T-helper 2 cell treated with Interferon-gamma antibody and Interleukin-4, amounts not matched to agents 5 μg/mL and 100 μg/mL, for 36 hours (primary cell): ENCODE results near the gene FAM89A.

Source experiments
- DNase-seq: peaks from one replicate; pipeline ENCODE4 v3.0.0; 2021; ENCODE audit warnings: low spot score
- H3K27ac Mint-ChIP-seq: one replicate; pipeline ENCODE4 v1.8.0; 2021; ENCODE audit warnings: mild to moderate bottlenecking, mixed read lengths
- H3K27me3 Mint-ChIP-seq: one replicate; pipeline ENCODE4 v1.8.0; 2021; ENCODE audit warnings: low read depth, mixed read lengths
- H3K36me3 Mint-ChIP-seq: one replicate; pipeline ENCODE4 v1.8.0; 2021; ENCODE audit warnings: low read depth, mixed read lengths
- H3K4me1 Mint-ChIP-seq: one replicate; pipeline ENCODE4 v1.8.0; 2021; ENCODE audit warnings: low read depth, mixed read lengths
- H3K4me3 Mint-ChIP-seq: one replicate; pipeline ENCODE4 v1.8.0; 2022; ENCODE audit warnings: mild to moderate bottlenecking, moderate library complexity, mixed read lengths
- H3K9me3 Mint-ChIP-seq: one replicate; pipeline ENCODE4 v1.8.0; 2021; ENCODE audit warnings: mixed read lengths

The FAM89A gene

DNA sequence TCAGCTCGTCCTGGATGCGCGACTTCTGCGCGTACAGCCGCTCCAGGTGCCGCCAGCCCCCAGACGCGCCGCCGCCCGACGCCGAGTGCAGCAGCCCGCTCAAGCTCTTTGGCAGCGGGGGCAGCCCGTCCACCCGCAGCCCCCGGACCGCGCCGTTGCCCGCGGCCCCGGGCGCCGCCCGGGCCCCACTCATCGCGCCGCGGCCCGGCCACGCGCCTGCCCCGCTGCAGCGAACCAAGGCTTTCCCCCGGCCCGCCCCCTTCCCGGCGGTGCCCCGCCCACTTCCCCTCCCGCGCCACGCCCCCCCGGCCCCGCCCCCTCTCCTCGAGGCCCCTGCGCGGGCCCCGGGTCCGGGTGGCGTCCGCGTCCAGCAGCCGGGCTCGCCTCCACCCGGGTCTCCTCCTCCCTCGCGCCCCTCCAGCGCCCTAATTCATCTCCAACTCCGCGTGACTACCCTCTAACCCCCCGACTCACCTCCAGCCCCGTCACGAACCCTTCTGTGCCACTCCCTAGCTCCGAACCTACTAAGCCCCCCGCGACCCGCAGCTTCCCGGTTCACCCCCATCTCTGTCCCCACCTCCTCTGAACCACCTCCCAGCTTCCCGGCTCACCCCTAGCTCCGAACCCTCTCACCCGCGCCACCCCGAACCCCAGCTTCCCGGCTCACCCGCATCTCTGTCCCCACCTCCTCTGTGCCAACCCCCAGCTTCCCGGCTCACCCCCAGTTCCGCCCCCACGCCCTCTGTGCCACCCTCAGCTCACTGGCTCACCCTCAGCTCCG, at the start of gene FAM89A:
TSS of gene FAM89A (minus strand) at position 236 of the 781 bp plus-strand sequence. CDS start at position 193, 43 bp downstream.
- DNase-seq, result peak; percentile 59
- Mint-ChIP-seq H3K9me3 (peaks cover 3% of the 10 kb centered on the region), H3K36me3 (no peaks in the 10 kb centered on the region), H3K4me1 (peaks cover 28% of the 10 kb centered on the region), H3K27ac (no peak within 1 kb of the TSS), H3K4me3 (peak within 1 kb of the TSS; percentile 70), H3K27me3 (peaks cover 25% of the 10 kb centered on the region)

DNA sequence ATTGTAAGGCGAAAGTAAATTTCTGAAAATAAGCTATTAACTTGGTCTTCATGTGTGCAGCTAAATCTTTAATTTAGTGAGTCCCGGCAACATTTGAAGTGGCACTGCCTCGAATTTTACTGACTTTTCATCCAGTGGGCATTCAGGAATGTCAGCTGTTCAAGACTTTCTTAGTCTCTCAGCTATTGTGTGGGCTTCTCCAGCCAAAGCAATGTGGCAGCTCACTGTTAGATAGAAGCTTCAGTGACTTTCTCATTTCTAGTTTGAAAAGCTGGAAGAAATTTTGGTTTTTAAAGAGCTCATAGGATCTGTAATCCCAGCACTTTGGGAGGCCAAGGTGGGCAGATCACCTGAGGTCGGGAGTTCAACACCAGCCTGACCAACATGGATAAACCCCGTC, 44.3 kb upstream of the FAM89A start:
- no peak for DNase-seq
- Mint-ChIP-seq H3K27ac (no peak overlapping the region), H3K27me3 (no peaks in the 10 kb centered on the region)

DNA sequence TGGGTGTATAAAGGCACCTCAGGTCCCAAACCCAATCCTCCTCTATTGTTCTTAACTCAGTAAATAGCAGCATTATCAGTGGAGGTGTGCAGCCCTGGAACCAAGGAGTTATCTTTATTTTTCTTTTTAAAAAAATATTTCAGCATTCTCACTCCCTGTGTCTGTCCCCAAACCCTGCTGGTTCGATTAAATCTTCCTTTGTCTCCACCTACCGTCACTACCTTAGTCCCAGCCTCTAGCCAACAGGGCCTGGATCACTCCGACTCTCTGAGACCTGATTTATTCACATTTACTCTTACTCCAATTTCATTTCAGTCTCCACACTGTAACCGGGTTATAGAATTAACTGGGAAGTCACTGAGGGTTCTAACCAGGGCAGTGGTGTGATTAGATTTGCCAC, 39.1 kb upstream of the FAM89A start:
- no peak overlapping the region for H3K4me3 Mint-ChIP-seq
- no peak overlapping the region for H3K27ac Mint-ChIP-seq
- H3K36me3 Mint-ChIP-seq, result no peaks in the 10 kb centered on the region
- H3K4me1 Mint-ChIP-seq, result no peaks in the 10 kb centered on the region
- peaks cover 7% of the 10 kb centered on the region for H3K27me3 Mint-ChIP-seq
- no peaks in the 10 kb centered on the region for H3K9me3 Mint-ChIP-seq
- no peak for DNase-seq

More for the DNA sequence above, 44.3 kb upstream of the FAM89A start:
- H3K36me3 Mint-ChIP-seq, result no peaks in the 10 kb centered on the region
- H3K9me3 Mint-ChIP-seq, result no peaks in the 10 kb centered on the region
- no peak overlapping the region for H3K4me3 Mint-ChIP-seq
- peaks cover 8% of the 10 kb centered on the region for H3K4me1 Mint-ChIP-seq

DNA sequence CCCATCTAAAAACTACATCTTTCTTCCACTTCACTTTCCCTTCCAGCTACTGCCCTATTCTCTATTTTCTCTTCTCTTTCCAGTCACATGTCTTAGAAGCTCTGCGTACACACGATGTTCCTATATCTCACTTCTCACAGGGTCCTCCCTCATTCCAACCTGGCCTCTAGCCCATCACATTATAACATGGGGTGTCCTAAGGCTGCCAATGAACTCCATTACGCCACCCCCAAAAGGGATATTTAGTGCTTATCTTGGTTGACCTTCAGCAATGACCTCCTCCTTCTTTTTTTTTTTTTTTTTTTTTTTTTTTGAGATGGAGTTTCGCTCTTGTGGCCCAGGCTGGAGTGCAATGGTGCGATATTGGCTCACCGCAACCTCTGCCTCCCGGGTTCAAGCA, 38.2 kb upstream of the FAM89A start:
- H3K4me1 Mint-ChIP-seq, result no peaks in the 10 kb centered on the region
- H3K9me3 Mint-ChIP-seq, result no peaks in the 10 kb centered on the region
- no peaks in the 10 kb centered on the region for H3K36me3 Mint-ChIP-seq
- no peak for DNase-seq
- H3K27me3 Mint-ChIP-seq, result peaks cover 7% of the 10 kb centered on the region
- H3K4me3 Mint-ChIP-seq, result no peak overlapping the region
- H3K27ac Mint-ChIP-seq, result no peak overlapping the region

DNA sequence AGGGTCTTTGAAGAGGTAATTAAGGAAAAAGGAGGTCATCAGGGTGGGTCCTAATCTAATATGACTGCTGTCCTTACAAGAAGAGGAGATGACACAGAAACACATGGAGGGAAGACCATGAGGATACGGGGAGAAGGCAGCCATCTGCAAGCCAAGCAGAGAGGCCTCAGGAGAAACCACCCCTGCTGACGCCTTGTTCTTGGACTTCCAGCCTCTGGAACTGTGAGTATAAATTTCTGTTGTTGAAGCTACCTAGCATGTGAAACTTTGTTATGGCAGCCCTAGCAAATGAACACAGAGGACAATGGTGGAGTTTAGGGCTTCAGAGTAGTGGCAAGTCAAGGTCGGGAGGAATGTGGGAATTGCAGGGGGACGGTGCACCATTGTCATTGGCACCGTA, 36.7 kb upstream of the FAM89A start:
- H3K9me3 Mint-ChIP-seq, result no peaks in the 10 kb centered on the region
- no peak overlapping the region for H3K4me3 Mint-ChIP-seq
- no peak overlapping the region for H3K27ac Mint-ChIP-seq

DNA sequence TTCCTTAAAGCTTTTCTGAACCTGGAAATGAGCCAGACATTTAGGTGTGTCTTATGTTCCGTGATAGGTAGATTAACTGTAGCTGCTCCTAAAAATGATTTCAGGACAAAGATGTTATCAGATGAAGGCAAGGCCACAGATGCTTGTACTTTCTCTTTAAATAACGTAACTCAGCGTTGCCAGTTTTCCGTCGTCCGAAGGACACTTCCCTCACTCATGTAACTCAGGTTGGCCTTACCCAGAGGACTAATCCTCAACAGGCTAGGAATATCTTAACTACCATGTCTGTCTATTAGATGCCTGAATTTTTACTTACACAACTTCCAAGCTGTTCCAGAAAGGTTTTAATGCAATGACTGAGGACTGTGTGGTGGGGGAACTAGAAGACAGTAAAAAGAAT, 35.4 kb upstream of the FAM89A start:
- Mint-ChIP-seq H3K36me3 (no peaks in the 10 kb centered on the region), H3K4me1 (no peaks in the 10 kb centered on the region), H3K27me3 (peaks cover 7% of the 10 kb centered on the region)

More for the DNA sequence above, 36.7 kb upstream of the FAM89A start:
- no peak for DNase-seq
- Mint-ChIP-seq H3K36me3 (no peaks in the 10 kb centered on the region), H3K4me1 (no peaks in the 10 kb centered on the region), H3K27me3 (peaks cover 7% of the 10 kb centered on the region)

DNA sequence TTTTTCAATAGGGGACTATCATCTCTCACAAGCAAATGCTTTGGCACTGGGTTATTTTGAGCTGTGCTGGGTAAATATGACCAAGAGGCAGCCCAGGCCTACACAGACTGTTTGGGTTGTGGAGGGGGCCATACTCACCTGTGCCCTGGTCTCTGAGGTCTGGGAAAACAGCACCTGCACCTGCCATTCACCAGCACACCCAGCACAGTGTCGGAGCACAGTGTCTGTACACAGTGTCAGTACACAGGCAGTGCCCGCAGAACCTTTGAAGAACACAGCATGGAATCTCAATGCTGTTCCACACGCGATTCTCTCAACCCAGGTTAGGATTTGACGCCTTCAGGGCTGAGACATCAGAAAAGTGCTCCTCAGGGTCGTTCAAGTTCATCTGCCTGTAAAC, 35.0 kb upstream of the FAM89A start:
- Mint-ChIP-seq H3K4me1 (no peaks in the 10 kb centered on the region), H3K27me3 (peaks cover 7% of the 10 kb centered on the region), H3K4me3 (no peak overlapping the region), H3K27ac (no peak overlapping the region), H3K36me3 (no peaks in the 10 kb centered on the region), H3K9me3 (no peaks in the 10 kb centered on the region)
- no peak for DNase-seq

More for the DNA sequence above, 35.4 kb upstream of the FAM89A start:
- Mint-ChIP-seq H3K9me3 (no peaks in the 10 kb centered on the region), H3K4me3 (no peak overlapping the region), H3K27ac (no peak overlapping the region)
- no peak for DNase-seq

DNA sequence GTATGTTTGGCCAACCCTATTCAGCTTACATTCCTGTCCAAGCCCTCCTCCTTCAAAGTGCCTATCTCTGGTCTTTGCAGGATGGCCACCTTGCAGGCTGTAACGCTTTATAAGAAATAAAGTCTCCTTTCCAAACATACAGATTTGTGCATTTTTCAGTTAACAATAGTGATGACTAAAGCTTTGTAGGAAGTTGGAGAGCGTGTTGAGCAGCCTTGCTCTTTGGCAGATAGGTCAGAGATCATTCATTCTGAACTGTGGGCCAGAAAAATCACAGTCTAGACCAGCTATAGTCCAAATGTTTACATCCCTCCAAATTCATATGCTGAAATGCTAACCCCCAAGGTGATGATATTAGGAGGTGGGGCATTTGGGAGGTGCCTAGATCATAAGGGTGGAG, 34.0 kb upstream of the FAM89A start:
- H3K4me1 Mint-ChIP-seq, result no peaks in the 10 kb centered on the region
- H3K9me3 Mint-ChIP-seq, result no peaks in the 10 kb centered on the region
- peaks cover 7% of the 10 kb centered on the region for H3K27me3 Mint-ChIP-seq
- no peaks in the 10 kb centered on the region for H3K36me3 Mint-ChIP-seq
- no peak for DNase-seq
- H3K4me3 Mint-ChIP-seq, result no peak overlapping the region
- H3K27ac Mint-ChIP-seq, result no peak overlapping the region

DNA sequence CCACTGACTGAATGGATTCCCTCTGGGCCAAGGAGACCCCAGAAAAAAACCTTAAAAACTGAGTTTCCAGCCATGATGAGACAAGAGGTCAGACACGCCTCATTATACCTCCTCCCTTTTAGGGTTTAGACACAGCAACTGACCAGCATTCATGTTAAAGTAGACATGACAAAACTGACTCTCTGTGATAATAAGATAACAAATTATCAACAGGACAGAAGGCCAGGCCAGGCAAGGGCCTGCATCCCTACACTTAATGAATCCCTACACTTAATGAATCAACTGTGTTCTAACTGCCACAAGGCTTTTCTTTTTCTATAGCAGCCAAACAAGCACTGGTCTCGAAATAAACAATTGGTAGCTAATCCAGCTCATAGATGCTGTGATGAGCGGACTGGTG, 33.3 kb upstream of the FAM89A start:
- Mint-ChIP-seq H3K36me3 (no peaks in the 10 kb centered on the region), H3K4me1 (no peaks in the 10 kb centered on the region), H3K4me3 (no peak overlapping the region), H3K27ac (no peak overlapping the region), H3K27me3 (peaks cover 7% of the 10 kb centered on the region), H3K9me3 (no peaks in the 10 kb centered on the region)
- DNase-seq, result no peak

DNA sequence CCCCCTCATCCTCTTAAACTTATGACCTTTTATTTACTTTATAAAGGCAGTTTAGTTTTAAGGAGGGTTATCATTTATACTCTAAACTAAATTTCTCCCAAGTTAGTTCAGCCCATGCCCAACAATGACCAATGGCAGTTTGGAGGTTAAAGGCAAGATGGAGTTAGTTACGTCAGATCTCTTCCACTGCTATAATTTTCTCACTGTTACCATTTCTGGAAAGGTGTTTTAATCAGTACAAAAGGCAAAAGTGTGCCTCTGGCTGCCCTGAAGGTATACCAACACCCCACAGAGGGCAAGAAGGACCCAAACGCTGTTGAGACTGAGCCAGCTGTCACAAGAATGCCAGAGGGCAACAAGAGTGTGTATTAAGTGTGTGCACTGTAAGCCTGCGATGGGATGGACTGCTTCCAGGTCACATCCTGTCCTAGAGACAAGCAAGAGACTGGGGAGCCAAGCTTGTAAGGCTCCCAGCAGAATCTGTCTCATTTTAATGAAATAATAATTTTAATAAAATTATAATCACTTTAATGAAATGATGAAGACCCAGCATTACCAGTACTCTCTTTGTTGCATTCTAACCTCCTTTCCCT, 32.5 kb upstream of the FAM89A start:
- no peak overlapping the region for H3K27ac Mint-ChIP-seq
- no peak overlapping the region for H3K4me3 Mint-ChIP-seq
- no peak for DNase-seq
- peaks cover 4% of the 10 kb centered on the region for H3K27me3 Mint-ChIP-seq
- H3K36me3 Mint-ChIP-seq, result no peaks in the 10 kb centered on the region
- no peaks in the 10 kb centered on the region for H3K9me3 Mint-ChIP-seq
- H3K4me1 Mint-ChIP-seq, result no peaks in the 10 kb centered on the region

DNA sequence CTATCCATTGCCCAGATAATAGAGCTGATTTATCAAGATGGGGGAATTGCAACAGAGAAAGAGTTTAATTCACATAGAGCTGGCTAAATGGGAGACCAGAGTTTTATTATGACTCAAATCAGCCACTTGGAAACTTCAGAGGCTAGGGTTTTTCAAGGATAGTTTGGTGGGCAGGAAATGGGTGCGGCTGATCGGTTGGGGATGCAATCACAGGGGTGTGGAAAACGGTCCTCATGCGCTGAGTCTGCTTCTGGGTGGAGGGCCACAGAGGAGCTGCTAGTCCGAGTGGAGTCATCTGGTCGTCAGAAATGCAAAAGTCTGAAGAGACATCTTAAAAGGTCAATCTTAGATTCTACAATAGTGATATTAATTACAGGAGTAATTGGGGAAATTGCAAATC, 32.0 kb upstream of the FAM89A start:
- no peaks in the 10 kb centered on the region for H3K4me1 Mint-ChIP-seq
- H3K36me3 Mint-ChIP-seq, result no peaks in the 10 kb centered on the region
- H3K9me3 Mint-ChIP-seq, result no peaks in the 10 kb centered on the region
- H3K4me3 Mint-ChIP-seq, result no peak overlapping the region
- no peak for DNase-seq
- H3K27me3 Mint-ChIP-seq, result peaks cover 4% of the 10 kb centered on the region
- no peak overlapping the region for H3K27ac Mint-ChIP-seq

DNA sequence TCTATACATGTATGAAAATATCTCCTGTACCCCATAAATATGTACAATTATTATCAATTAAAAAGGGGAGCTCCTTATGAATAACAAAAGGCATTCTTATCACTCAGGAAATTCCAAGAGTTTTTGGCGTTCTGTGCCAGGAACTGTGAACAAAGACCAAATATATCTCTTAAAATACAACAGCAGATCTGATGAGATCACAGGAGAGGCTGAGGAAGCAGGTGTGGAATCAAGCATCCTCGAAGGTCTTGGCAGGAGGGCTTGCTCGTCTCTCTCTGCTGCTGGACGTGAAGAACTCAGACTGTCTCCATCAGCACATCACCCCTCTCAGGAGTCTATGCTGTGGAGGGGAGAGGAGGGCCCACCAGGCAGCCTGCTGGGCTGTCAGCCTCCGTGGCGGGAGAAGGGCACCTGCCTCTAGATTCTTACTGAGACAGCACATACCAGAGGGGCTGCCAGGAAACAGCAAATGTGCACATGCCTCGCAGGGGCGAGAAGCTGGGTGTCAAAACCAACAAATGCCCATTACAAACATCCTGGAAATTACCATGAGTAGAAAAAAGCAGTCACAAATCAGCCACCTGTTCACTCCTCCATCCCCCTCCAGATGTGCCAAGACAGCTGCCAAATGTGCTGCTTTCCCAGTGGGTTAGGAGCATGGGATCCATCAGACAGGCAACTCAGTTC, 30.8 kb upstream of the FAM89A start:
- DNase-seq, result no peak
- Mint-ChIP-seq H3K4me3 (no peak overlapping the region), H3K36me3 (no peaks in the 10 kb centered on the region), H3K4me1 (no peaks in the 10 kb centered on the region), H3K27ac (no peak overlapping the region), H3K27me3 (peaks cover 2% of the 10 kb centered on the region), H3K9me3 (no peaks in the 10 kb centered on the region)

DNA sequence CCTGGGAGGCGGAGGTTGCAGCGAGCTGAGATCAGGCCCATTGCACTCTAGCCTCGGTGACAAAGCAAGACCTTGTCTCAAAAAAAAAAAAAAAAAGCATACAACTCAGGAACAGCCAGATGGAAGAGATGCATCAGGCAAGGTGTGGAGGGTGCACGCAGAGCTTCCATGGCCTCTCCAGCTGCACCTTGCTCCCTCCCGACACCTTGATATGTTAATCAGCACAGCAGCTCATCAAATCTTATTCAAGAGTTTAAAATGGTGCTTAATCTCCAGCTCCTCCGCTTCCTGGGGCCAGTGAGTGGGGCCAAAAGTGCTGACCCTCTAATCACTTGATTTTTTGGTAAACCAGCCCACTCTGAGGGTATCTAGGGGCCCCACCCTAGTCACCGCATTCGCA, 29.3 kb upstream of the FAM89A start:
- Mint-ChIP-seq H3K4me1 (no peaks in the 10 kb centered on the region), H3K36me3 (no peaks in the 10 kb centered on the region), H3K27ac (no peak overlapping the region), H3K9me3 (no peaks in the 10 kb centered on the region), H3K4me3 (no peak overlapping the region), H3K27me3 (peaks cover 2% of the 10 kb centered on the region)
- no peak for DNase-seq

DNA sequence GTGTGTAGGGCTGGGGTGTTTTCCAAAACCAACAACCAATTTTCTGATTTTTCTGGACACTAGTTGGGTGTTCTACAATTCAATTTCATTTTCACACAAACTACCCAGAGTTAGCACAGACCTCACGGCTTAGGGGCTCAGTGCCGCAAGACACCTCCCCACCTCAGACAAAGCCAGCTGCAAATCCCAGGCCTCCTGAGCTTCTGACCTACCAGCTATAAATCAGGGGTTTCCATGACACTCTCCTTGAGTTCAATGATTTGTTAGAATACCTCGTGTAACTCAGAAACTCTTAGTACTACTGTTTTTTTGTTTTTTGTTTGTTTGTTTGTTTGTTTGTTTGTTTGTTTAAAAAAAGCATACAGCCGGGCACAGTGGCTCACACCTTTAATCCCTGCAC, 28.7 kb upstream of the FAM89A start:
- peaks cover 2% of the 10 kb centered on the region for H3K27me3 Mint-ChIP-seq
- no peak overlapping the region for H3K4me3 Mint-ChIP-seq
- no peak overlapping the region for H3K27ac Mint-ChIP-seq
- no peaks in the 10 kb centered on the region for H3K4me1 Mint-ChIP-seq
- H3K36me3 Mint-ChIP-seq, result no peaks in the 10 kb centered on the region
- no peak for DNase-seq
- H3K9me3 Mint-ChIP-seq, result no peaks in the 10 kb centered on the region
